ENCODE results near the gene SLITRK1. TPM values are rescaled to one million over a fixed set of nuclear protein-coding genes. Genes with fewer than 3 reads are reported as not detected.
A peak's percentile ranks its signal among the peaks of the same experiment; 100 is the strongest.

SLITRK1 gene
- total RNA-seq, 1 donor from 2014 or later = 2.1 TPM

GRCh38 chr13:83883061-83883523 is 818 bp upstream of the SLITRK1 start:
- Mint-ChIP-seq H3K36me3 (no peaks in the 10 kb centered on the region), H3K27me3 (peaks cover 72% of the 10 kb centered on the region), H3K9me3 (no peaks in the 10 kb centered on the region), H3K4me1 (ENCODE audit: unreplicated experiment) (peaks cover 7% of the 10 kb centered on the region), H3K27ac (no peak overlapping the region), H3K4me3 (peak overlapping the region; percentile 86)
- no peak for TF ChIP-seq CTCF (conservative IDR thresholded peaks at IDR 0.05)
- DNase-seq (ENCODE audit: extremely low spot score, unreplicated experiment) = no peak

GRCh38 chr13:83882606-83882959 is 309 bp upstream of the SLITRK1 start:
- no peak for TF ChIP-seq CTCF (conservative IDR thresholded peaks at IDR 0.05)
- no peak for DNase-seq (ENCODE audit: extremely low spot score, unreplicated experiment)
- Mint-ChIP-seq H3K4me1 (ENCODE audit: unreplicated experiment) (peaks cover 7% of the 10 kb centered on the region), H3K27ac (no peak overlapping the region), H3K4me3 (peak overlapping the region; percentile 86), H3K9me3 (no peaks in the 10 kb centered on the region), H3K27me3 (peaks cover 77% of the 10 kb centered on the region), H3K36me3 (no peaks in the 10 kb centered on the region)

GRCh38 chr13:83881140-83881684 is 1.1 kb downstream of the SLITRK1 start:
- no peaks in the 10 kb centered on the region for H3K9me3 Mint-ChIP-seq

GRCh38 chr13:83880275-83881139 is 1.8 kb downstream of the SLITRK1 start:
- Mint-ChIP-seq H3K4me3 (peak overlapping the region; percentile 86), H3K27ac (no peak overlapping the region), H3K27me3 (peaks cover 86% of the 10 kb centered on the region), H3K9me3 (no peaks in the 10 kb centered on the region), H3K36me3 (no peaks in the 10 kb centered on the region), H3K4me1 (ENCODE audit: unreplicated experiment) (peaks cover 7% of the 10 kb centered on the region)
- no peak for TF ChIP-seq CTCF (conservative IDR thresholded peaks at IDR 0.05)
- DNase-seq (ENCODE audit: extremely low spot score, unreplicated experiment) = peak; percentile 49

More at GRCh38 chr13:83881140-83881684, 1.1 kb downstream of the SLITRK1 start:
- no peaks in the 10 kb centered on the region for H3K36me3 Mint-ChIP-seq
- peaks cover 7% of the 10 kb centered on the region for H3K4me1 Mint-ChIP-seq (ENCODE audit: unreplicated experiment)
- peak overlapping the region; percentile 86 for H3K4me3 Mint-ChIP-seq
- no peak overlapping the region for H3K27ac Mint-ChIP-seq
- H3K27me3 Mint-ChIP-seq = peaks cover 88% of the 10 kb centered on the region
- no peak for TF ChIP-seq CTCF (conservative IDR thresholded peaks at IDR 0.05)
- no peak for DNase-seq (ENCODE audit: extremely low spot score, unreplicated experiment)

- Mint-ChIP-seq H3K4me3 (peak overlapping the region; percentile 86), H3K4me1 (ENCODE audit: unreplicated experiment) (peaks cover 7% of the 10 kb centered on the region), H3K27ac (no peak overlapping the region), H3K27me3 (peaks cover 84% of the 10 kb centered on the region), H3K9me3 (no peaks in the 10 kb centered on the region), H3K36me3 (no peaks in the 10 kb centered on the region)
- DNase-seq (ENCODE audit: extremely low spot score, unreplicated experiment) = peak; percentile 55
- TF ChIP-seq CTCF (conservative IDR thresholded peaks at IDR 0.05) = no peak
Measured at GRCh38 chr13:83879431-83880171, 2.7 kb downstream of the SLITRK1 start.
